ENCODE data around the gene STAT6.
A peak's percentile ranks its signal among the peaks of the same experiment; 100 is the strongest.
"Not testable (repeated sequence)": the region's sequence is repeated elsewhere in the genome, so short reads cannot be mapped to it uniquely, and the experiment has no call there.

STAT6 gene

GRCh38 chr12:57087010-57087690 lies 24.0 kb downstream of the STAT6 start:
- peak; percentile 91 for DNase-seq

- peak; percentile 37 for DNase-seq
These were observed 24.6 kb downstream of the STAT6 start for GRCh38 chr12:57086493-57087009.

DNA sequence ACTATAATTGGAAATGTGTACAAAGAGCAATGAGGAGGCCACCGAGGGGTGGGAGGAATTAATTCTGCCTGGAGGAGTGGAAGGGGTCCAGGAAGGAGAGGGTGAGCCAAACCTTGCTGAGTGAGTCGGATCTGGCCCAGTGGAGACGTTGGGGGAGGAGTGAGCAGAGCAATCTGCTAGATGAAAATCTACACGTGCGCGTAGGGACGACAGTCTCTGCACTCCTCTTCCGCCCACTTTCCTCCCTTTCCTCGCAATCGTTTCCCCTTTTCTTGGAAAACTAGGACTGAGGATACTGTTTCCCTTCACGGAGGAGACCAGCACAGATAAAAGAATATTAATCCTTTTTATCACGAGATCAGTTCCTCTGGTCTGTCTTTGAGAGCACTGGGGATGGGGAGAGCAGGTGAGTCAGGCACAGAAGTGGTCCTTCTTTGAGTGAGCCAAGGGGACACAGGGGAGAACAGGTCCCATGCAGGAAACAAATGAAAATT lies 25.1 kb downstream of the STAT6 start:
- DNase-seq: peak; percentile 43

DNA sequence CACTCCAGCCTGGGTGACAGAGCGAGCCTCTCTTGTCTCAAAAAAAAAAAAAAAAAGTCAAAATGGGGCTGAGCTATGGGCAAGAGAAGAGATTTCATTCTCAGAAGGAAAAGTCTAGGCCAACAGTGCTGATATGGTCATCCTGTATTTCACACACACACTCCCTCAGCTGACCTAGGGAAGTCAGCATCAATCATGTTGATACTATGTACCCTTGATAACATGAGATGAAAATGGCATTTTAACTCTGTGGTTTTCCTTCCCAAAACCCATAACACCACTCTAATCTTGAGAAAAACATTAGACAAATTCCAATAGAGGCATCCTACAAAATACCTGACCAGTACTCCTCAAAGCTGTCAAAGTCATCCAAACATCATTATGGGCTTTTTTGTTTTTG lies 30.3 kb downstream of the STAT6 start:
- no peak for DNase-seq

DNA sequence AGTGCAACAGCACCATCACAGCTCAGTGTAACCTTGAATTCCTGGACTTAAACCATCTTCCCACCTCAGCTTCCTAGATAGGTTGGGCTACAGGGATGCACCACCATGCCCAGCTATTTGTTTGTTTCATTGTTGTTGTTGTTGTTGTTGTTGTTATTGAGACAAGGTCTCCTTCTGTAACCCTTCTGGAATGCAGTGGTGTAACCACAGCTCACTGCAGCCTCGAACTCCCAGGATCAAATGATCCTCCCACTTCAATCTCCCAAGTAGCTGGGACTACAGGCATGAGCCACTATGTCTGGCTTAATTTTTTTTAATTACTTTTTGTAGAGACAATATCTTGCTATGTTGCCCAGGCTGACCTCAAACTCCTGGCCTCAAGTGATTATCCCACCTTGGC lies 31.3 kb downstream of the STAT6 start:
- DNase-seq: no peak

DNA sequence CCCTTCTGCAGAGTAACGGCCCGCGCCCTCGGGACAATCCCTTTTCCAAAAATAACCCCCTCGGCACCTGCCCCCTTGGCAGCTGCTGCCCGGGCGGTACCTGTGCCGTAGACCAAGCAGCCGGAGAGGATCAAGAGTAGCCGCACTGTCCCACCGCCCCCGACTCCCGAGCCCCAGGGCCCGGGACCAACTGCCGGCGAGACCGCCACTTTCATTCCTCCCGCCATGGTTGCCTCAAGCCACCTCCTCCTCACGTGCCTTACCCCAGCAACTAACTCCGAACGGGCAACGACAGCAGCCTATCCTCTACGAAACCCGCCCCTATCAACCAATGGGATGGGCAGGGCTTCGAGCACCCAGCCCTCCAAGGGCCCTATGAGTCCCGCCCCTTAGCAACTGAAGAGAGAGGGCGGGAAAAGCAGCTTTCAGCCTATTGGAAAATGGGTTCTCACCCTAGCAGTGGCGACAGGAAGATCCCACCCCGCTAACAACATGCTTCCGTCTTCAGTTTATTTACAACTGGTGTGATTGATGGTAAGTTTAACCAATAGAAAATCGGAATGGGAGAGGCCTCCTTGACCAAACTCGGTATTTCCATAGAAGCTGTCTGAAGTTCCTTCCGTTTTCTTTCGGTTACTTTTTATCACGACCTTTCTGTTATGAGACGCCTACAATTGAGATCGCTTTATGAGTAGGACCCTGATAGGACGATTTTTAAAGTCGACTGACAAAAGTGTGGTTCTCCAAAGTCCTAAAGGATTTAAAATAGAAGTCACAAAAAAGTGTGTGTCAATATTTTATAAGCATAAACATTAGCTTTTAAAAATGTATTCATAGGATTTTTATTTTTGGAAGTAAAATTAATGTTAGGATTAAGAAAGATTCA lies 32.4 kb downstream of the STAT6 start, which contains the start of gene NEMP1:
TSS of gene NEMP1 (minus strand) at position 273 of the 886 bp plus-strand sequence. CDS start at position 227, 46 bp downstream.
- peak; percentile 98 for DNase-seq

DNA sequence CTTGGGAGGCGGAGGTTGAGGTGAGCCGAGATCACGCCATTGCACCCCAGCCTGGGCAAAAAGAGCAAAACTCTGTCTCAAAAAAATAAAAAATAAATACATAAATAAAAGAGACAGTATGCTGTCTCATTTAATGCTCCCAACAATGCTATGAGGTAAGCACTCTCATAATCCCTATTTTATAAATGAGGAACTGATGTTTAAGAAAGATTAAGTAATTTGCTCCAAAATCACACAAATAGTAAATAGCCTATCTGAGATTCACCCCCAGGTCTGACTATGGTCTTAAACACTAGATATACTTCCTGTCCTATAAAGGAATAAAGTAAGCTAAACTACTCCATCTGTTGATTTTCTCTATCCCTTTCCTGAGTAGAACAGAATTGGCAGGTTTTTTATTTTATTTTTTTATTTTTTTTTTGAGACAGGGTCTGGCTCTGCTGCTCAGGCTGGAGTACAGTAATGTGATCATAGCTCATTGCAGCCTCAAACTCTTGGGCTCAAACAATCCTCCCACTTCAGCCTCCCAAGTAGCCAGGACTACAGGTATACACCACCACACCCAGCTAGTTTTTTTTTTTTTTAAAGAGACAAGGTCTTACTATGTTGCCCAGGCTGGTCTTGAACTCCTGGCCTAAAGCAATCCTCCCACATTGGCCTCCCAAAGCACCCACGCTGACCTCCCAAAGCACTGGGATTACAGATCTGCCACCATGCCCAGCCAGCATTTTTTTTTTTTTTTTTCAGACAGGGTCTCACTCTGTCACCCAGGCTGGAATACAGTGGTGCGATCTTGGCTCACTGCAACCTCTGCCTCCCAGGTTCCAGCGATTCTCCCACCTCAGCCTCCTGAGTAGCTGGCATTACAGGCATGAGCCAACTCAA lies 37.4 kb downstream of the STAT6 start:
- DNase-seq: not testable (repeated sequence)

GRCh38 chr12:57072661-57073060 lies 38.5 kb downstream of the STAT6 start:
- DNase-seq: no peak

- peak; percentile 51 for DNase-seq
These were observed 41.6 kb downstream of the STAT6 start for GRCh38 chr12:57069523-57069922.

DNA sequence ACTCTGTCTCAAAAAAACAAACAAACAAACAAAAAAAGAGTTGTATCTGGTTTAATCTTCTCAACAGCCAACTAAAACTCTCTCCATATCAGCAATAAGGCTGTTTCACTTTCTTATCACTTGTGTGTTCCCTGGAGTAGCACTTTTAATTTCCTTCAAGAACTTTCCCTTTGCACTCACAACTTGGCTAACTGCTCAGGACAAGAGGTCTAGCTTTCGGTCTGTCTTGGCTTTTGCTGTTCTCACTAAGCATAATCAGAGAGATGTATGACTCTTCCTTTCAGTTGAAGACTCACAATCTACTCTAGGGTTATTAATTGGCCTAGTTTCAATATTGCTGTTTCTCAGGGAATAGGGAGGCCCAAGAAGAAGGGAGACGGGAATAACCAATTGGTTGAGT lies 44.9 kb downstream of the STAT6 start:
- peak; percentile 15 for DNase-seq

GRCh38 chr12:57063991-57064685 lies 47.0 kb downstream of the STAT6 start:
- peak; percentile 57 for DNase-seq

GRCh38 chr12:57058454-57058853 lies 52.7 kb downstream of the STAT6 start:
- DNase-seq: no peak

DNA sequence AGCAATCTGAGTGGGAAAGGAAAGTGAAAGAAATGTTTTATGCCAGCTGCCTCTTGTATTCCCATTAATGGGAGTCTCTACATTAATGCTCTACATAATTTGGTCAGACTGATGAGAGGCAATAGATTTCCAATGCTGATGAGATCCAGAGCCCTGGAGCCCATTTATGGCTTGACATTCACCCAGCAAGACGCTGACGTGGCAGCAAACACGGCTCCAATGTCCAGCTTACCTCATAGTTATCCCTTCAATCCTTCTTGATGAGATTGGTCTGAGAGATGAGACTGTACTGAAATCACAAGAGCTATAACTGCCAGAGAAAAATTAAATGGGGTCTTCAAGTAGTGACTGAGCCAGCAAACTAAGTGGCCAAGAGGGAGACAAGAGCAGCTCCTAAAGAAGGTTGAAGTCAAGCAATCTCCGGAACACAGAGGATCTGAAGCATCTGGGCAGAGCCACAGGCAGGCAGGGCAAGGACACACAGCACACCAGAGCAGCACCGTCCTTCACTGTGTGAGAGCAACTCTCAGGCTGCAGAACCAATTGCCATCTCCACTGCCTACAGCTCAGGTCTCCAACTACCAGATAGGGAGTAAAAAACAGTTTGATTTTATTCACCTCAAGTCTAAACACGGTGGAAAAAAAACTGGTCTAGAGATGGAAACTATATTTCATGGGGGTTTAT lies 54.0 kb downstream of the STAT6 start:
- DNase-seq: no peak

- no peak for DNase-seq
These were observed 55.3 kb downstream of the STAT6 start for GRCh38 chr12:57055824-57056223.

DNA sequence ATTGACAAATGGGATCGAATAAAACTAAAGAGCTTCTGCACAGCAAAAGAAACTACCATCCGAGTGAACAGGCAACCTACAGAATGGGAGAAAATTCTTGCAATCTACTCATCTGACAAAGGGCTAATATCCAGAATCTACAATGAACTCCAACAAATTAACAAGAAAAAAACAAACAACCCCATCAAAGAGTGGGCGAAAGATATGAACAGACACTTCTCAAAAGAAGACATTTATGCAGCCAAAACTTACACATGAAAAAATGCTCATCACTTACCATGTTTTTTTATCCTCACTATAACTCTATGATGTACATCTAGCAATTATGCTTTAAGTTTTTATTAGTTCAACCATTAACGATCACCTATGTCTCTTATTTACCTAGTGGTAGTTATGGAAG lies 57.3 kb downstream of the STAT6 start:
- DNase-seq: not testable (repeated sequence)

- DNase-seq: not testable (repeated sequence)
These were observed 58.0 kb downstream of the STAT6 start for GRCh38 chr12:57053146-57053545.

- no peak for DNase-seq
These were observed 60.2 kb downstream of the STAT6 start for GRCh38 chr12:57051011-57051410.

DNA sequence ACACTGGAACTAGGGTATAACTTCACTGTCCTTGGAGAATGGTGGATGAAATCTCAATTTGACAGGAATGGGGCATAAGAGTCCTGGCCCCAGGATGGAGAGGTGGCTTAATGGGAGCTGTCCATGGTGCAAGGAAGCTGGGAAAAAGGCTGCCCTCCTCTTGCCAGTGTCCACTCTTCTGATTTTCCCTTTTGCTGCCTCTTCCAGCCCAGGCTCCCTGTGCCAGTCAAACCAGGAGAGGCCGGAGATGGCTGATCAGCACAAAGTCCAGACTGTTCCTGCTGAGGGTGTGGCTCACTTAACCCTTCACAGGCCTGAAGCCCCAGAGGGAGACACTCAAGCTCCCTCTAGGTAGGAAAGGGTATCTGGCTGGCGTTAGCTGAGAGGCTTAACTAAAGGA lies 61.3 kb downstream of the STAT6 start, which contains the start of gene MYO1A:
TSS of gene MYO1A (minus strand) at position 240 of the 400 bp plus-strand sequence. CDS start 1,806 bp downstream, outside the sequence.
- DNase-seq: no peak

DNA sequence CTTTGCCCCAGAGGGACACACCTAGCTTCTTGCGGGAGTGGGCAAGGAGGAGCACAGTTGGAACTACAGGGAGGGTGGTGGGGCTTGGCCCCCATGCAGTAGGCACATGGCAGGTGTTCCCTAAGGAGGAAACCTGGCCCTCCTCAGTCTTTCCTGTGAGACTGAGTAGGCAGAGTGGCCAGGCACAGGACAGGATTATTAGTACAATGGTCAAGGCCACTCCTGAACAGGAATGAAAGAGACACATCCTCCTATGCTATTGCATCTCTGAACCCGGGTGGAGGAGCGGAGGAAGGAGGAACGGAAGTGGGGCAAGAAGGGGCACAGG lies 62.1 kb downstream of the STAT6 start:
- DNase-seq: no peak

DNA sequence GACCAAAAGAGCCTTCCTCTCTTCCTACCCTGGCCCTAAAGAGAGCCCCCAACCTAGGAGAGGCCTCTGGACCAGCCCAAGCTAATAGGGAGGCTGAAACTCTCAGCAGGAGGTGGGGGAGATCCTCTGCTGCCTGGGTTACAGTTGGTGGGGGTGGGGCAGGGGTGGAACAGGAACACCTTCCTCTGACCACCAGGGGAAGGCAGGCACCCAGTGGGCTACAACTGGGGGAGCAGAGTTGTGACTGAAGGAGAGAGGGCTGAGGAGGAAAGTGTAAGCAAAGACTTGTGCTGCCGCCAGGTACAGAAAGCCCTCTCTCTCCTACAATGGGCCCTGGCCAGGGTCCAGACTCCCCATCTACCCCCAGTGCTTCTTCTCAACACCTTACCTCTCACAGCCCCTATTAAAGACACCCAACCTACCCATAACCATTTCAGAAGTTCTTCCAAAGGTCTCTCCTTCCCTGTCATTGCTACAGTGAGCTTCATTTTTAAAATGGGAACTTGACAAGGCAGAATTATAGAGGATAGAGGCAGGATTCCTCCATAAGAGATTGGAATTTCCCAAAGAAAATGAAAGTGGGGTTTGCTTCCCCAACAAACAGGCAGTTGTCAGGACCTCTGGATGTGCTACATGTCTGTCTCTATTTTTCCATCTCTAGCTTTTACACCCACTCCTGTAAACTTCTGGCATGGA lies 62.6 kb downstream of the STAT6 start:
- DNase-seq: no peak

GRCh38 chr12:57047981-57048380 lies 63.2 kb downstream of the STAT6 start:
- DNase-seq: no peak
